RPMI7951 (cell line): ENCODE measurements around the gene TBK1. TPM values are rescaled to one million over a fixed set of nuclear protein-coding genes. Genes with fewer than 3 reads are reported as not detected.

Experiments used
- DNase-seq: peaks from one replicate; pipeline ENCODE4 v3.0.0-alpha.2; 2012; ENCODE audit warnings: low read depth
- total RNA-seq: library from RNA; depleted of rRNA; stranded (reverse); fragments of >200 nt; shearing (Covaris generic); gene quantifications from 2 replicates; pipeline ENCODE4 v1.2.3, GENCODE V29; 2014

Gene TBK1
- total RNA-seq, 1 experiment from 2014 or later: 32.1 TPM

- DNase-seq: no peak
Observed at GRCh38 chr12:64497484-64497883, 45.6 kb downstream of the TBK1 start.

- DNase-seq: no peak
Observed at GRCh38 chr12:64497903-64498302, 46.0 kb downstream of the TBK1 start.

DNA sequence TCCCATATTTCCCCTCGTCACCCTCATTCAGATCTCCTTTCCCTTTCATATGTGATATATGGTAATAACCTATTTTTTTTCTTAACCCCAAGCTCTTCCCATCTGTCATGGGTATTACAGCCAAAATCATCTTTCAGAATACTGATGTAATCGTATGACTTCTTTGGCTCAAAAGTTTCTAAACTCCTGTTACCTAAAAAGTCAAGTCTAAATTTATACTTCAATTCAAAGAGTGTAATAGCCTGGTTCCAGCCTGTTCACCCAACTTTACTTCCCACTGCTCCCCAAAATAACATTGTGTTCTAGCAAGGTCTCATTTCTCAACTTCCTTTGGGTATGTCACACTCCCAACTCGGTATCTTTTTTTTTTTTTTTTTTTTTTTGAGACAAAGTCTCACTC, 48.5 kb downstream of the TBK1 start:
- no peak for DNase-seq

- no peak for DNase-seq
Observed at GRCh38 chr12:64501486-64501885, 49.6 kb downstream of the TBK1 start.

DNA sequence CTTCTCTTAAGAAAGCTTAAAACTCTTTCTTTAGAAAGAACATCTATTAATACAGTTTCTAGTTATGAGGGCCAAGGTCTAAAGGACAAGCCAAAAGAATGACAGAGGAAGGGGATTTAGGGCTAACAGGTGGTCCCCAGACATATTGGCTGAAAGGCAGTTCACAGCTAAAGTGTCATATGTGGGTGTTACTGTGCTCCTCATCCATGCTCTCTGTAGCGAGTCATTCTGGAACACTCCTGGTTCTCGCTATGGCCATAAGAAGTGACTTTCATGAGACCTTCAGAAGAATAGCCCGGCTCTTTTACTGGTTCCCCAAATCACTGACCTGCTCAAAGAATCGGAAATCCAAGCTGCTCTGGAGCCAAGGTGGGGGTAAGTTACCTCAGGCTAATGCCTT, 55.0 kb downstream of the TBK1 start:
- DNase-seq: no peak

- no peak for DNase-seq
Observed at GRCh38 chr12:64510667-64511066, 58.7 kb downstream of the TBK1 start.

GRCh38 chr12:64518396-64518795, 66.5 kb downstream of the TBK1 start:
- DNase-seq: no peak

GRCh38 chr12:64521833-64522232, 69.9 kb downstream of the TBK1 start:
- DNase-seq: no peak

- DNase-seq: no peak
Observed at GRCh38 chr12:64522316-64522715, 70.4 kb downstream of the TBK1 start.

DNA sequence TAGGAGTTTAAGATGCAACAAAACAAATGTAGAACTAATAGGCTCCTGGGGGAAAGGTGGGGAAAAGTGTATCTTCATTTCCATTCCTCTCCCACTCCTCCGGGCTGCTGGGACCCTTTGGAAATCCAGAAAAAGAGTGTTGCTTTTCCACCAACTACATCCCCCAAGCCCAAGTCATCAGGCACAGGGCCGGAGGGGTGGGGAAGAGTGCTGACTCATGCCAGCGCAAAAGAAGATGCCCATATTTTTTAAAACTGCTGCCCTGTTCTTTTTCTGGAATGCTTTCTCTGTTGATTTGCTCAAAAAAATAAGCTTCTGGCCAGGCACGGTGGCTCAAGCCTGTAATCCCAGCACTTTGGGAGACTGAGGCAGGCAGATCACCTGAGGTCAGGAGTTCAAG, 70.9 kb downstream of the TBK1 start:
- no peak for DNase-seq

GRCh38 chr12:64523565-64524444, 71.9 kb downstream of the TBK1 start:
- peak; percentile 35 for DNase-seq

GRCh38 chr12:64525461-64526160, 73.7 kb downstream of the TBK1 start:
- DNase-seq: no peak

DNA sequence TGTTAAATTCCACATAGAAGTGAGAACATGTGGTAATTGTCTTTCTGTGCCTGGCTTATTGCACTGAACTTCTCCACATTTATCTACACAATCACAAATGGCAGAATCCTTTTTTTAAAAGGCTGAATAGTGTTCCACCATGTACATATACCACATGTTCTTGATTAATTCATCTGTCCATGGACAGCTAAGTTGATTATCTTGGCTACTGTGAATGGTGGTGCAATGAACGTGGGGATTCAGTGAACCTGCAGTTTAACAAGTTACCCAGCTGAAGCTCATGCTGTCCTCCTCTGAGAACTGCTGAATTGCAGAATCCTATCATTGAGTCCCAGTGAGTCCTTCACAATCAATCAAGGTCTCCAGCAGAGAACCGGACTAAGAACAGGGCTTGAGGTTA, 74.9 kb downstream of the TBK1 start:
- no peak for DNase-seq

- no peak for DNase-seq
Observed at GRCh38 chr12:64528616-64529015, 76.7 kb downstream of the TBK1 start.

DNA sequence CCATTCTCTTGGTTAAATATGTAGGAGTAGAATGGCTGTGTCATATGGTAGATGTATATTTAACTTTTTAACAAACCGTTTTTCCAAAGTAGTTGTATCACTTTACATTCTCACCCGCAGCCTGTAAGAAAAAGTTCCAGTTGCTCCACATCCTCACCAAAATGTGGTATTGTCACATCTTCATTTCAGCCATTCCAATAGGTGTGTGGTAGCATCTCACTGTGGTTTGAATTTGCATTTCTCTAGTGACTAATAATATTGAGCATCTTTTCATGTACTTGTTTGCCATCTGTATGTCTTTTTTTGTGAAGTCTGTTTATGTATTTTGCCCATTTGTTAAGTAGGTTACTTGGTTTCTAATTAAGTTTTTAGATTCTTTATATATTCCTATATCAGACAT, 78.6 kb downstream of the TBK1 start:
- DNase-seq: no peak

- no peak for DNase-seq
Observed at GRCh38 chr12:64531665-64532334, 79.9 kb downstream of the TBK1 start.

DNA sequence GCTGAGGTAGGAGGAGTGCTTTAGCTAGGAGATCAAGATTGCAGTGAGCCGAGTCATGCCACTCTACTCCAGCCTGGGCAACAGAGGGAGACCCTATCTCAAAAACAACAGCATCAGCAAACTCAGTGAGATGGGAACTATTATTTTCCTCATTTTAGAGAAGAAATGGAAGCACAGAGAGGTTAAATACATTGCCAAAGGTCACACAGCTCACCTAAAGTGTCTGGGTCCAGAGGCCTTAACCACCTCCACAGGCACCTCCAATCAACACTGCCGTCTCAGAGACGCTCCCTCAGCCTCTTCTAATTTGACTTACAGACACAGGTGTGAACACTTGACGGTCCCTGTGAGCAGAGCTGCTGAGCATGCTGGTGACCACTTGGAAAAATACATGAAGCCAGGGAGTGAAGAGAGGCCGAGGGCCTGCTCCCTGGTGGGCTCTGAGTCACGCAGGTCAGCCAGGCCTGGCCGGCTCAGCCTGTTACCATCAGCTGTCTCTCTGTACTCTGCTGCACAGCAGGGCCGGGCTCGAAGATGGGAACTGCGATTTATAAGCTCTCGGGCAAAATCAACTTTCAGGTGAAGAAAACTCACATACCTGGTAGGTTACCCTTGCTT, 80.9 kb downstream of the TBK1 start:
- DNase-seq: no peak

GRCh38 chr12:64534672-64535199, 82.8 kb downstream of the TBK1 start:
- DNase-seq: no peak

GRCh38 chr12:64538121-64538520, 86.2 kb downstream of the TBK1 start:
- no peak for DNase-seq

DNA sequence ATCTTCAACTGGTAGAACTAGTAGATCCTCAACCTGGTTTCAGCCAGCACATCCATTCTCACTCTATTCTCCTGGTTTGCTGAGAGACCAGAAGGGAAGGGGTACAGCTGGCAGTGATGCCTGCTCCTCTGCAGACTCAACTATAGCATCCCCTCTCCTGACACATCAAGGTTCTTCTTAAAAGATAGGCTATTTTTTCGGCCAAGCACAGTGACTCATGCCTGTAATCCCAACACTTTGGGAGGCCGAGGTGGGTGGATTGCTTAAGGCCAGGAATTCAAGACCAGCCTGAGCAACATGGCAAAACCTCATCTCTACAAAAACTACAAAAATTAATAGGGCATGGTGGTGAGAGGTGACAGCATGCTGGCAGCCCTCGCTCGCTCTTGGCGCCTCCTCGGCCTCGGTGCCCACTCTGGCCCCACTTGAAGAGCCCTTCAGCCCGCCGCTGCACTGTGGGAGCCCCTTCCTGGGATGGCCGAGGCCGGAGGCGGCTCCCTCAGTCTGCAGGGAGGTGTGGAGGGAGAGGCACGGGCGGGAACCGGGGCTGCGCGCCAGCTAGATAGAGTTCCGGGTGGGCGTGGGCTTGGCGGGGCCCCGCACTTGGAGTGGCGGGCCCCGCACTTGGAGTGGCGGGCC, 90.6 kb downstream of the TBK1 start:
- DNase-seq: peak; percentile 17

DNA sequence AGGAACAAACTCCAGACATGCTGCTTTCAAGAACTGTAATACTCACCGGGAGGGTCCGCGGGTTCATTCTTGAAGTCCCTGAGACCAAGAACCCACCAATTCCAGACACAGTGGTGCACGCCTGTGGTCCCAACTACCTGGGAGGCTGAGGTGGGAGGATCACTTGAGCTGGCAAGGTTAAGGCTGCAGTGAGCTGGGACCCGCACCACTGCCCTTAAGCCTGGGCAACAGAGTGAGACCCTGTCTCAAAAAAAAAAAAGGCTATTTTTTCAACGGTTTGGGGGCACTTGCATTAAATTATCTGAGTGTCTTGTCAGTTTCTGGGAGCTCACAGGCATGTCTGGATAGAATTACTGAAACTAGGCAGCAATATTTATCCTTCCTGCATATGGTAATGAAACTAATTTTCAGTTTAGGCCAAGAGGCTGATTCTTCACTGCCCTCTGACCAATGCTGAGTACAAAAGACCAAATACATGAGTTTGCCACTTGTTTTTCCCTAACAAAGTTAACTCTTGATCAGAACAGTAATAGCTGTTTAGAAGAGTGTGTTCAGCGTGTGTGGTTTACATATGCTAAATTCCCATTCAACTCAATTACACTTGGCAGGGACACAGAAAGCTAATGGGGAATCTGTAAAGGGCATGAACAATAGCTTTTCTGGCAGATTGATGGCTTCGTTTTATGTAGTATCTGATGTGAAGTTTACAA, 92.6 kb downstream of the TBK1 start:
- DNase-seq: no peak
